GM19467 (cell line): ENCODE measurements around the gene AJAP1.

ENCODE experiments used
- ATAC-seq: cut with Tn5 transposase; IDR thresholded peaks from one replicate; pipeline ENCODE4 v1.9.1; 2021; ENCODE audit warnings: mild to moderate bottlenecking, moderate library complexity; ENCODE audit not compliant: unreplicated experiment

Gene AJAP1

GRCh38 chr1:4676253-4676652 is 21.8 kb downstream of the AJAP1 start:
- no peak for ATAC-seq

- ATAC-seq = no peak
Measured at GRCh38 chr1:4677608-4678007, 23.2 kb downstream of the AJAP1 start.

GRCh38 chr1:4678066-4678717 is 23.8 kb downstream of the AJAP1 start:
- ATAC-seq = no peak

- no peak for ATAC-seq
Measured at GRCh38 chr1:4681026-4681425, 26.6 kb downstream of the AJAP1 start.

- no peak for ATAC-seq
Measured at GRCh38 chr1:4682607-4683220, 28.3 kb downstream of the AJAP1 start.

GRCh38 chr1:4684136-4684535 is 29.7 kb downstream of the AJAP1 start:
- no peak for ATAC-seq

- no peak for ATAC-seq
Measured at GRCh38 chr1:4684864-4685522, 30.6 kb downstream of the AJAP1 start.

- ATAC-seq = no peak
Measured at GRCh38 chr1:4685523-4685865, 31.1 kb downstream of the AJAP1 start.

- no peak for ATAC-seq
Measured at GRCh38 chr1:4687943-4688342, 33.5 kb downstream of the AJAP1 start.

GRCh38 chr1:4689271-4689935 is 35.0 kb downstream of the AJAP1 start:
- ATAC-seq = no peak

GRCh38 chr1:4689941-4690635 is 35.7 kb downstream of the AJAP1 start:
- ATAC-seq = no peak

- no peak for ATAC-seq
Measured at GRCh38 chr1:4690951-4691675, 36.7 kb downstream of the AJAP1 start.

- ATAC-seq = no peak
Measured at GRCh38 chr1:4691766-4692405, 37.5 kb downstream of the AJAP1 start.

GRCh38 chr1:4692437-4692836 is 38.0 kb downstream of the AJAP1 start:
- ATAC-seq = no peak

GRCh38 chr1:4693331-4693730 is 38.9 kb downstream of the AJAP1 start:
- no peak for ATAC-seq

GRCh38 chr1:4693891-4694290 is 39.5 kb downstream of the AJAP1 start:
- ATAC-seq = no peak

GRCh38 chr1:4694492-4694891 is 40.1 kb downstream of the AJAP1 start:
- ATAC-seq = no peak

GRCh38 chr1:4695241-4695640 is 40.8 kb downstream of the AJAP1 start:
- no peak for ATAC-seq

GRCh38 chr1:4696161-4696745 is 41.8 kb downstream of the AJAP1 start:
- no peak for ATAC-seq

GRCh38 chr1:4696753-4697152 is 42.3 kb downstream of the AJAP1 start:
- ATAC-seq = no peak
